Ectodermal cell (in vitro differentiated cells): ENCODE measurements around the gene MAD1L1.

ENCODE experiments used
- H3K27ac ChIP-seq: 2 replicates; pipeline ENCODE4 v1.7.0; 2013; ENCODE audit warnings: mild to moderate bottlenecking, low read depth, low read length; ENCODE audit not compliant: insufficient read depth, poor library complexity, severe bottlenecking
- H3K27me3 ChIP-seq: 2 replicates; pipeline ENCODE4 v1.7.0; 2013; ENCODE audit warnings: mild to moderate bottlenecking, low read length; ENCODE audit not compliant: insufficient read depth, control insufficient read depth, poor library complexity, severe bottlenecking
- H3K36me3 ChIP-seq: one replicate; pipeline ENCODE4 v1.7.0; 2013; ENCODE audit warnings: low read length; ENCODE audit not compliant: control insufficient read depth, insufficient read depth
- H3K4me1 ChIP-seq: one replicate; pipeline ENCODE4 v1.7.0; 2013; ENCODE audit warnings: low read length; ENCODE audit not compliant: control insufficient read depth, insufficient read depth
- H3K4me3 ChIP-seq: 2 replicates; pipeline ENCODE4 v1.7.0; 2013; ENCODE audit warnings: low read depth, low read length, control low read depth; ENCODE audit not compliant: insufficient read depth
- H3K9me3 ChIP-seq: 2 replicates; pipeline ENCODE4 v1.7.0; 2013; ENCODE audit warnings: mild to moderate bottlenecking, low read length, moderate library complexity; ENCODE audit not compliant: control insufficient read depth
- WGBS, 2 experiments: methylation state at CpG; one replicate each; pipeline ENCODE4 v1.1.7; 2013; ENCODE audit warnings: missing lambda C conversion rate in 2 of 2; 5-methylcytosine and 5-hydroxymethylcytosine counted together

Gene MAD1L1

GRCh38 chr7:1922870-1923236 lies 309.9 kb downstream of the MAD1L1 start:
- Histone ChIP-seq H3K9me3 (no peaks in the 10 kb centered on the region), H3K4me3 (no peak overlapping the region), H3K36me3 (no peaks in the 10 kb centered on the region), H3K4me1 (peaks cover 6% of the 10 kb centered on the region), H3K27me3 (no peaks in the 10 kb centered on the region), H3K27ac (no peak overlapping the region)
- WGBS, 2 experiments = 93 to 97% methylated on average over 7 of the region's 7 CpGs

GRCh38 chr7:1922071-1922869 lies 310.5 kb downstream of the MAD1L1 start:
- no peaks in the 10 kb centered on the region for H3K9me3 ChIP-seq
- H3K27ac ChIP-seq = no peak overlapping the region
- 93 to 94% methylated on average over 42 of the region's 42 CpGs for WGBS, 2 experiments
- no peaks in the 10 kb centered on the region for H3K27me3 ChIP-seq
- H3K36me3 ChIP-seq = no peaks in the 10 kb centered on the region
- no peak overlapping the region for H3K4me3 ChIP-seq
- H3K4me1 ChIP-seq = peaks cover 6% of the 10 kb centered on the region

GRCh38 chr7:1920881-1921280 lies 311.9 kb downstream of the MAD1L1 start:
- WGBS, 2 experiments = 83 to 85% methylated on average over 16 of the region's 16 CpGs
- Histone ChIP-seq H3K36me3 (no peaks in the 10 kb centered on the region), H3K27me3 (no peaks in the 10 kb centered on the region), H3K27ac (no peak overlapping the region), H3K9me3 (no peaks in the 10 kb centered on the region), H3K4me1 (peaks cover 6% of the 10 kb centered on the region), H3K4me3 (no peak overlapping the region)

GRCh38 chr7:1920266-1920681 lies 312.5 kb downstream of the MAD1L1 start:
- 95 to 96% methylated on average over 20 of the region's 20 CpGs for WGBS, 2 experiments
- Histone ChIP-seq H3K36me3 (no peaks in the 10 kb centered on the region), H3K27ac (no peak overlapping the region), H3K4me1 (peaks cover 6% of the 10 kb centered on the region), H3K9me3 (no peaks in the 10 kb centered on the region), H3K27me3 (no peaks in the 10 kb centered on the region), H3K4me3 (no peak overlapping the region)

GRCh38 chr7:1919539-1920265 lies 313.0 kb downstream of the MAD1L1 start:
- Histone ChIP-seq H3K9me3 (no peaks in the 10 kb centered on the region), H3K4me1 (peaks cover 6% of the 10 kb centered on the region), H3K27me3 (no peaks in the 10 kb centered on the region), H3K36me3 (no peaks in the 10 kb centered on the region), H3K27ac (no peak overlapping the region), H3K4me3 (no peak overlapping the region)
- 91 to 94% methylated on average over 22 of the region's 22 CpGs for WGBS, 2 experiments

GRCh38 chr7:1918881-1919525 lies 313.7 kb downstream of the MAD1L1 start:
- no peaks in the 10 kb centered on the region for H3K9me3 ChIP-seq
- H3K27me3 ChIP-seq = no peaks in the 10 kb centered on the region
- no peak overlapping the region for H3K4me3 ChIP-seq
- 92% methylated on average over 25 of the region's 25 CpGs for WGBS, 2 experiments
- no peak overlapping the region for H3K27ac ChIP-seq
- H3K4me1 ChIP-seq = peaks cover 6% of the 10 kb centered on the region
- no peaks in the 10 kb centered on the region for H3K36me3 ChIP-seq

GRCh38 chr7:1918063-1918645 lies 314.6 kb downstream of the MAD1L1 start:
- WGBS, 2 experiments = 92% methylated on average over 23 of the region's 23 CpGs
- no peaks in the 10 kb centered on the region for H3K9me3 ChIP-seq
- H3K36me3 ChIP-seq = no peaks in the 10 kb centered on the region
- no peaks in the 10 kb centered on the region for H3K27me3 ChIP-seq
- no peak overlapping the region for H3K27ac ChIP-seq
- peaks cover 6% of the 10 kb centered on the region for H3K4me1 ChIP-seq
- no peak overlapping the region for H3K4me3 ChIP-seq

GRCh38 chr7:1917221-1918062 lies 315.3 kb downstream of the MAD1L1 start:
- Histone ChIP-seq H3K27me3 (no peaks in the 10 kb centered on the region), H3K27ac (no peak overlapping the region), H3K36me3 (no peaks in the 10 kb centered on the region), H3K9me3 (no peaks in the 10 kb centered on the region), H3K4me3 (no peak overlapping the region), H3K4me1 (peaks cover 10% of the 10 kb centered on the region)
- WGBS, 2 experiments = 94% methylated on average over 31 of the region's 31 CpGs

- no peak overlapping the region for H3K27ac ChIP-seq
- H3K36me3 ChIP-seq = no peaks in the 10 kb centered on the region
- H3K27me3 ChIP-seq = no peaks in the 10 kb centered on the region
- H3K4me1 ChIP-seq = peaks cover 10% of the 10 kb centered on the region
- no peaks in the 10 kb centered on the region for H3K9me3 ChIP-seq
- no peak overlapping the region for H3K4me3 ChIP-seq
- 96% methylated on average over 16 of the region's 16 CpGs for WGBS, 2 experiments
These were observed 316.2 kb downstream of the MAD1L1 start for GRCh38 chr7:1916601-1916970.
